HG02763 (cell line): ENCODE measurements around the gene PC.

Source experiments
- ATAC-seq: cut with Tn5 transposase; IDR thresholded peaks from one replicate; pipeline ENCODE4 v1.9.1; 2021; ENCODE audit warnings: mild to moderate bottlenecking, moderate library complexity; ENCODE audit not compliant: unreplicated experiment

Gene PC

GRCh38 chr11:66857234-66857926 lies 100.8 kb downstream of the PC start:
- no peak for ATAC-seq

- ATAC-seq, result peak; percentile 31
These were observed 101.5 kb downstream of the PC start, which contains the start of gene LRFN4 for GRCh38 chr11:66856496-66857233. TSS of gene LRFN4 (plus strand) at chr11:66857064. CDS start at chr11:66857745, 681 bp downstream.

- peak; percentile 72 for ATAC-seq
These were observed 102.3 kb downstream of the PC start for GRCh38 chr11:66855574-66856495.

- ATAC-seq, result no peak
These were observed 103.4 kb downstream of the PC start for GRCh38 chr11:66854729-66855211.

- no peak for ATAC-seq
These were observed 103.9 kb downstream of the PC start for GRCh38 chr11:66854231-66854661.

- ATAC-seq, result no peak
These were observed 104.6 kb downstream of the PC start for GRCh38 chr11:66853242-66854229.

- no peak for ATAC-seq
These were observed 105.5 kb downstream of the PC start for GRCh38 chr11:66852466-66853241.

- ATAC-seq, result no peak
These were observed 106.3 kb downstream of the PC start for GRCh38 chr11:66851698-66852465.

GRCh38 chr11:66851239-66851596 lies 107.0 kb downstream of the PC start:
- no peak for ATAC-seq

- no peak for ATAC-seq
These were observed 107.5 kb downstream of the PC start for GRCh38 chr11:66850588-66851238.

GRCh38 chr11:66850235-66850587 lies 108.0 kb downstream of the PC start:
- no peak for ATAC-seq

GRCh38 chr11:66849501-66850234 lies 108.5 kb downstream of the PC start:
- ATAC-seq, result no peak

GRCh38 chr11:66848671-66849500 lies 109.3 kb downstream of the PC start:
- no peak for ATAC-seq

GRCh38 chr11:66847461-66848232 lies 110.5 kb downstream of the PC start:
- ATAC-seq, result no peak

GRCh38 chr11:66846671-66847091 lies 111.5 kb downstream of the PC start:
- no peak for ATAC-seq

GRCh38 chr11:66845876-66846212 lies 112.3 kb downstream of the PC start:
- no peak for ATAC-seq
